ENCODE data around the gene MAGEB17.
"Not testable (repeated sequence)": the region's sequence is repeated elsewhere in the genome, so short reads cannot be mapped to it uniquely, and the experiment has no call there.

MAGEB17 gene

GRCh38 chrX:16160729-16161128 lies 6.6 kb upstream of the MAGEB17 start:
- no peak for DNase-seq

- DNase-seq = not testable (repeated sequence)
These were observed 6.1 kb upstream of the MAGEB17 start for GRCh38 chrX:16161173-16161572.

- DNase-seq = no peak
These were observed 4.9 kb upstream of the MAGEB17 start for GRCh38 chrX:16162391-16162790.

- DNase-seq = no peak
These were observed 2.5 kb upstream of the MAGEB17 start for GRCh38 chrX:16164748-16165147.

DNA sequence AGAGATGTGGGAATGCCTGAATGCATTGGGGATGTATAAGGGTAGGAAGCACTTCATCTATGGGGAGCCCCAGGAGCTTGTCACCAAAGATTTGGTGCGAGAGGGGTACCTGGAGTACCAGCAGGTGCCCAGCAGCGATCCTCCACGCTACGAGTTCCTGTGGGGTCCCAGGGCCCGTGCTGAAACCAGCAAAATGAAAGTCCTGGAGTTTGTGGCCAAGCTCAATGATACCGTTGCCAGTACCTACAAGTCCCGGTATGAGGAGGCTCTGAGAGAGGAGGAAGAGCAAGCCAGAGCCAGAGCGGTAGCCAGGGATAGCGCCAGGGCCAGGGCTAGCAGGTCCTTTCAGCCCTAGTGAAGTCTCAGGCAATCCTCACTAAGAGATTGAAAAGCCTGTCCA lies 3.8 kb downstream of the MAGEB17 start:
- DNase-seq = no peak

DNA sequence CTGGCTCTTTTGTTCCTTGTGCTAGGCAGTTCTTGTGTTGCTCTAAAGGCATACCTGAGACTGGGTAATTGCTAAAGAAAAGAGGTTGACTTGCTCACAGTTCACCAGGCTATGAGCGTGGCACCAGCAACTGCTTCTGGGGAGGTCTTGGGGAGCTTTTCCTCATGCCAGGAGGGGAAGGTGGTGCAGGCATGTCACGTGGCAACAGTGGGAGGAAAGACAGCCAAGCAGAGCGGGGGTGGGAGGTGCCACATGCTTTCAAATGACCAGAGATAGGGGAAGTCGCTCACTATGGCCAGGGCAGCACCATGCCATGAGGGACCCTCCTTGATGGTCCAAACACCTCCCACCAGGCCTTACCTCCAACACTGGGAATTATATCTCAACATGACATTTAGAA lies 4.7 kb downstream of the MAGEB17 start:
- DNase-seq = no peak

- DNase-seq = no peak
These were observed 5.1 kb downstream of the MAGEB17 start for GRCh38 chrX:16172391-16172790.

- DNase-seq = no peak
These were observed 8.2 kb downstream of the MAGEB17 start for GRCh38 chrX:16175329-16176061.

DNA sequence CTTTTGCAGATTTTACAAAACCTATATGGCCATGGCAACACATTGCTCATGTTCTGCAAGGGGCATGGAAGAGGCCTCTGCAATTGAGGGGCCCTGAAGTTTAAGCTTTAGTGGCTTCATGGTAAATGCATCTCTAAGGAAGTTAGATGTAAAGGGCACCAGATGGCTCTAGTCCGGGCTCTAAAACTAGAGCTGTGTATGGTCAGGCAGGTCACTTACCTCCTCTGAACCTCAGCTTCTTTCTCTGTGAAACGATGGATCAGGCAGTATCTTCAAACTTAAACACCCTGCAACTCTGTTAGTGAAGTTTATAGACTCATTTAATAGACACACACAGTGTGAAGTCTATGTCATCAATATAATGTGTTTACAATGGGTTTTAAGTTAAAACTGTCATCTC lies 10.0 kb downstream of the MAGEB17 start:
- DNase-seq = no peak

DNA sequence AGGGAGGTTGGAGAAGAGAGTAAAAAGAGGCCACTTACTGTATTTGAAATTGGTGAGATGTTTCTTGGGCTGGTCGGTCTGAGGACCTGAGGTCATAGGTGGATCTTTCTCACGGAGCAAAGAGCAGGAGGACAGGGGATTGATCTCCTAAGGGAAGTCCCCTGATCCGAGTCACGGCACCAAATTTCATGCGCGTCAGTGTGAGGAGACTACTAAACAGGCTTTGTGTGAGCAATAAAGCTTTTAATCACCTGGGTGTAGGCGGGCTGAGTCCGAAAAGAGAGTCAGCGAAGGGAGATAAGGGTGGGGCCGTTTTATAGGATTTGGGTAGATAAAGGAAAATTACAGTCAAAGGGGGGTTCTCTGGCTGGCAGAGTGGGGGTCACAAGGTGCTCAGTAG lies 16.6 kb downstream of the MAGEB17 start:
- DNase-seq = not testable (repeated sequence)

GRCh38 chrX:16185725-16186136 lies 18.4 kb downstream of the MAGEB17 start:
- no peak for DNase-seq

DNA sequence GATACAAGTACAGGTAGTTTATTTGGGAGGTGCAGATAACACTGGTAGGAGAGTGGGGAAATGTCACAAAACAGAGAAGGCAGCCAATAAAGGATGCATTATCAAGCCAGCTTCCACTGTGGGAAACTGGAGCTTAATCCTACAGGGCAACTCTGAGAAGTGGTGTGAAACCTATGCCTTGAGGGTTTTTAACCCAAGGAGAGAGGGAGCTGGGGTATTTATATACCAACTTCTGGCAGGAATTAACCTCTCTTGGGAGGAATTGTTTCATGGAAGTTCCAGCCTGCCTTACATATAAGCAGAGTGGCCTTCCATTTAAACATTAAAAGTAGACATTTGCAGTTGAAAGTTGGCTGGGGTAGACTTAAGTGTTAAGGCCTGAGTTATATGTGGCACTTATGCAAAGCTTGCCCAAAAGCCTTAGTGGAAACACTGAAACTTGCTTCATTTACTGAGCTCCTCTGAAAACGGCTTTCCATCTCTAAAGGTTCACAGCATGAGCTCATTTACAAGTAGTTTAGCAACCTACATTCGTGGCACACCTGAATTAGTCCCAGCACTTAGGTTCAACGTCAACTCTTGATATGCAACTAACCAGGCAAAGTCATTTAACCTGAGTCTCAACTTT lies 19.2 kb downstream of the MAGEB17 start:
- DNase-seq = no peak

- DNase-seq = no peak
These were observed 19.9 kb downstream of the MAGEB17 start for GRCh38 chrX:16187024-16187760.

GRCh38 chrX:16188687-16189086 lies 21.4 kb downstream of the MAGEB17 start:
- no peak for DNase-seq

GRCh38 chrX:16191605-16192004 lies 24.3 kb downstream of the MAGEB17 start:
- DNase-seq = no peak

- no peak for DNase-seq
These were observed 29.5 kb downstream of the MAGEB17 start for GRCh38 chrX:16196829-16197228.

DNA sequence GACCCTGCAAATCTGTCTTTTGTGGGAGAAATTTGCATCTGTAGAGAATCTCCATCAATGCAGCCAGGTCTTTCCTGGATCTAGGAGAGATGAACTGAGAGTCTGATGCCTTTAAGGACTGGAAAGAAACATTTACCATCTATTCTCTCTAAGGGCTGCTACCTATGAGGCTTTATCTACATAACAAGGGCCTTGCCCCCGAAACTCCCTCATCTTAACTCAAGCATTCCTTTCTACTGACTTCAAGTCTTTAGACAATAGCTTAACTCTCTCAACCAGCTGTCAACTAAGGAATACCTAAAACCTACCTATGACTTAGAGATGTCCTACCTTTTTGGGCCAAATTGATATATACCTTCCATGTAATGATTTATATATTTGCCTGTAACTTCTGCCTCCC lies 32.1 kb downstream of the MAGEB17 start:
- DNase-seq = no peak

- DNase-seq = no peak
These were observed 35.7 kb downstream of the MAGEB17 start for GRCh38 chrX:16202943-16203342.

DNA sequence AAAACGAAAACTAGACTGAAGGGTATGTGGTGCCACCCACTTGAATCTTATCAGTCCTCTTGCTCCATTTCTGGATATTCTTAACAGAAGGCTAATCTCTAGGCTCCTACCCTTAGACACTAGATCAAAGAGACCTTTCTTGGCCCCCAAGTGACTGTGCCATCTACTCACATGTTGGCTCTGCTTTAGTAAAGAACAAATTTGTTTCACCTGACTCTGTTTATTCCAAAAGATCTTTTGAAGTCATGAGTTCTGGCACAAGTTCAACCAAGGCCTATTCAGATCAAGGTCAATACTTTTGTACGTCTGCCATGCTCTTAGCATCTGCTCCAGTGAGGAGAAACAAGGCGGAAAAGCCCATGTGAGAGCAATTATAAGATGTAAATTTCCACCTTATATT lies 37.3 kb downstream of the MAGEB17 start:
- no peak for DNase-seq

GRCh38 chrX:16205840-16206239 lies 38.6 kb downstream of the MAGEB17 start:
- DNase-seq = no peak

DNA sequence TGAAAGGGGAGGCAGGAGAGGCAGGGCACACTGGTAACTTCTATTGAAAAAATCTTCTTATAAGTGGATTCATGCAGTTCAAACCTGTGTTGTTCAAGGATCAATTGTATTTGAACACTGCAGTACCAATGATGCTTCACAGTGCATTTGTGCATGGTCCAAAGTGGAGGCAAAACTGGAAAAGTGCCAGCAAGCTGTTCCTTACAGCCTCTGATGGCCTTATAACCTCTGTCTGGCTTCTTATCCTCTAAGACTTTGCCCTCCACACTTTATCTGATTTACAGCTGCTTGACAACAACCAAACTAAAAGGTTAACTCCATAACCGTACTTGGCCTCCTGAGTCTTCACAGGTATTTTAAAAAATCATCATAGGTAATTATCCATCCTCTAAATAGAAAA lies 40.4 kb downstream of the MAGEB17 start:
- no peak for DNase-seq

DNA sequence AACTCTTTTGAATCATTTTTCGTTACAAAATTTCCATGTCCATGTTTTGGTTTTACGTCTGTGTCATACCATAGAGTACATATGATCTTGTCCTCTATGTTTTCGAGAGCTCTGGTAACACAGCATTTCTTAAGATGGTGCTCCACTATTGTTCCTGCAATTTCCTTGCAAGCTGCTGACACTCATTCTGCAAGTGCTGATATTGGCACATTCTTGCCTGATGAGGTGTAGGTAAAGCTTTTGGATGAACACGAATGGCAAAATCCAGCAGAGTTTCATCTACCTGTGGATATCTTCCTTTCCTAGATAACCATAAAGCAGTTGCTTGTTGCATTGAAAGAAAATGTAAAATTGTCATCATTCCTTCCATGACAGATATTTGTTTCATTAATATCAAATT lies 41.3 kb downstream of the MAGEB17 start:
- DNase-seq = no peak

DNA sequence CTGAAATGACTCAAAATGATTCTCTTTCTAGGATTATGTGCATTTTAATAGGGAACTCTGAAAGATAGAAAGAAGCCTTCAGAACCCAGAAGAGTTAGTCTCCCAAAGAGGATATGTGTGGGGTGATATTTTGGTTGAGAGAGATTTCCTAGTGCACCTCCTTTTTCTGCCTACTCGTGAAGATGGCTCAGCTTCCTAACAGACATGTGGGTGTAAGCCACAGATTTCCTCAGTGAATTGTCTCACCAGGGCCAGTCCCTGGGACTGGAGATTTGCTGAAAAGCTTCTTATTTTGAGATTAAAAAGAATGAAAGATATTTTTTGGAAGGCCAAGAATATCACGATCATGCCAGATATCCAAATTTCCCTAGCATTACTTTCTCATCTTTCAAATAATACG lies 42.8 kb downstream of the MAGEB17 start:
- DNase-seq = no peak

DNA sequence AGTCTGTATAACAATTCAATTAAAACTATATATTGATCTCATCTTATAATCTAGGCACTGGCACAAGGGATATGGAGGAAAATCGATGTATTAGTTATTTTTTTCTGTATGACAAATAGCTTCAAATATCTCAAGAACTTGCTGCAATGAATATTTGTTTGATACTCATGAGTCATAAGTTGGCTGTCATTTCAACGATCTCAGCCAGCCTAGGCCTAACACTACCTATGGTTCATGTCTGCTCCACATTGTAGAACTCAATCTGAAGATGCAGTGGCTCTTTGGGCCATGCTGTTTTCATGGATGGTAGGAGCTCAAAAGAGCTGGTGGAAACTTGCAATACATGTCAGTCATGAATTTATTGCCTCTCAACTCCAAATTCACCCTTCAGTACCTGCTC lies 44.7 kb downstream of the MAGEB17 start:
- DNase-seq = no peak

Data from SHP77 (cell line).